HG03460 (cell line): Measurements from ENCODE around the gene SLC26A11.

Experiments used
- ATAC-seq: cut with Tn5 transposase; IDR thresholded peaks from one replicate; pipeline ENCODE4 v1.9.1; 2021; ENCODE audit not compliant: unreplicated experiment

SLC26A11 gene

DNA sequence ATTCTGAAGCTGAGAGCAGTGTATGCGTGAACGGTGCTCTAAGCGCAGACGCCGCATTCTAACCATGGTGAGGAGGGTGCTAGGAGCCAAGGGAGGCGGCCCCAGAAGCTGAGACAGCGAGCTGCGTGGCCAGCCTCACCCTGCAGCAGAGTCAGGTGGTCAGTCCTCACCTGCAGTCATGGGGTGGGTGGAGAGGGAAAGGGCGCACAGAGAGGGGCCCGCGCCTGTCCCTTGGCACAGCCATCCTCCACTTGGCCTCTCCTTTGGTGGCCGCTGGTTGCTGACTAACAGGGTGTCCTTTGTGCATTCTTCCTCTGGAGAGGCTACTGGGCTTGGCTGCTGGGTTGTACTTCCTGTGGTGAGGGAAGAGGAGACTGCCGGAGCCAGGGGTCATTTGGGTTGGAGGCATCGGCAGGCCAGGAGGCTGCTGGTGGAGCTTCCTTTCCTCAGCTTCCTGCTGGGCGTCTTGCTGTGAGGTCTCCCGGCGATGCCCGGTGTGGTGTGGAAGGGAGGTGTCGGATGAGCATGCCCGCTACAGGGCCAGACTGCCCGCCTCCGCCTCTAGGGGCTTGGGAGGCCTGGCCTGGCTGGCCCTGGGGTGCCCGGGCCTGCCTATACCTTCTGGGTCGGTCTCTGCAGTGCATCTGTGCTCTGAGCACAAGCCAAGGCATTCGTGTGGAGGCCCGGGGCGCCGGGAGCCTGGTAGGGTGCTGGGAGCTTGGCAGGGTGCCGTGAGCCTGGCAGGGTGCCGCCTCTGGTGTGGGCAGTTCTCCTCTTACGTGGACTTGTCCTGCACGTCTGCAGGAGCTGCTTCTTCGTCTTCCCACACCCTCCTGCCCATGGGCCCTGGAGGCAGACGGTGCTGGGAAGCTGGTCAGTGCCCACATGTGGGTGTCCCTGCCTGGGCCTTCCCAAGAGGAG lies 57.8 kb downstream of the SLC26A11 start:
- no peak for ATAC-seq

DNA sequence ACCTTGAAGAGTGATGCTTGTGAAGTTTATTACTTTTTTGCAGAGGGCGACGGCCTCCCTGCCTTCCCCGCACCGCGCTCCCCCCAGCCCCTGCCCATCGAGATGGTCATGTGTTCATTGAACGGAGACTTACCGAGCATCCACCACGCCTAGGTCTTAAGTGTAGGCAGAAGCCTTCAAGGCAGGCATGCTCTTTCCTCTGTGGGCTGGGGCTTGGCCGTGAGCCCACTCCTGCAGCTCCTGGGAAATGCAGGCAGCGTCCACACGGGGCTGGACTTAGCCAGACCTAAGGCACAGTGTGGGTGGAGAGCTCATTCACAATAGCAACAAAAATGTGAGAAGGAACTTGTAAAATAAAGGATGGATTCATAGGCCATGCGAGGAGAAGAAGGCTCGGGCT lies 59.7 kb downstream of the SLC26A11 start:
- ATAC-seq = no peak

DNA sequence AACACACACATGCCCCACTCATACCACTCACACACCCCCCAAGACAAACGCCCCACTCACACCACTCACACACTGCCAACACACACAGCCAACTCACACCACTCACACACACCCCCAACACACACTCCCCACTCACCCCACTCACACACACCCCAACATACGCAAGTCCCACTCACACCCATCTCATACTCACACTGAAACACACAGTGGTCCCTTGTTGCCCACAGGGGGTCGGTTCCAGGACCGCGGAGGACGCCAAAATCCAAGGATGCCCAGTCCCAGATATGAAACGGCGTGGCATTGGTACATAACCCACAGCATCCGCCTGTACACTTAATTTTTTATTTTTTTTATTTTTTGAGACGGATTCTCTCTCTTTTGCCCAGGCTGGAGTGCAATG lies 61.3 kb downstream of the SLC26A11 start:
- no peak for ATAC-seq

DNA sequence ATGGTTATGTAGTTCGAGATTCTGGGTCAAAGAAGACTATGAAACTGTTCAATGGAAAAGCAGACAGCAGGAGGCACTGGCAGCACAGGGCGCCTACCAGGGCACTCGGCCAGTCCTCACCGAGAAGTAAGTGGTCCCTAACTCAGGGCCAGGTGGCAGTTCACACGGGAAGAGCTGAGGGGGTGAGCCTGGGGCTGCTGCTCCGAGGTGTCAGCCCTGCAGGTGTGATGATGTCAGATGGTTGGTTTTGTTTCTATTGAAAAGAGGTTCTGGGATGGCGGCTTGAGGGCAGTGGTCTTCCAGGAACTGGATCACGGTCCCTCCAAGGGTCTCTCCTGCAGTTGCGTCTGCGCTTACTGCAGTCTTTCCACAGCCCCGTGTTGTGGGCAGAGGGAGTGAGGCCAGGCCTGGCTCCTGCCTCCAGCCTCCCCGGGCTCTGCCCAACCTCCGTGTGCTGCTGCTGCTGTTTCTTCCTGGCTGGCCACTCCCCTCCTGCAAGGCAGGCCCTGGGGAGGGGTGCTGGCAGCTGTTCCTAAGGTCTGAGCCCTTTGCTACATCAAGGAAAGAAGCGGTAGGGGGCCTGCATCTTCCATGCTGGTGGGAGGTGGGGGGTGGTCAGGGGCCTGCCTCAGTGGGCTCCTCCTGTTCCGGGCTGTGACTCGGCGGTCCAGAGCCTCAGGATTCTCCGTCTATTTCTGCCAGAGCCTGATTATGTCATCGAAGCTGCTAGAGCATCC lies 63.1 kb downstream of the SLC26A11 start:
- no peak for ATAC-seq

DNA sequence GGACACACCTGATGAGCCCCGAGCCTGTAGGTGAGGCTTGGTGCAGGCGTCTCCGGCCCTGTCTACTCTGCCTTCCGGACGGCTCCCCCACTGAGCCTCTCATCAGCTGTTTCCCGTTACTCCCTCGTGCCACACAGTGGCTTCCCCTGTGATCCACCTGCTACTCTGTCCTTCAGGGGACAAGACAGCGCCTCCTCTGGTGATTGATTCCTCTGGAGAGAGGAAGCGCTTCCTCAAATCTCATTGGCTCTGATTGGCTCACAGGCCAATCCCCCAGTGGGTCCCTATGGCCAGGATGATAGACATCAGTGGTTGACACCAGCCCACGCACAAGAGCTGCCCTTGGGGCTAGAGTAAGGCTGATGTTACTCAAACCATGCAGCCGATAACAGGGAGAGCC lies 64.4 kb downstream of the SLC26A11 start:
- no peak for ATAC-seq

DNA sequence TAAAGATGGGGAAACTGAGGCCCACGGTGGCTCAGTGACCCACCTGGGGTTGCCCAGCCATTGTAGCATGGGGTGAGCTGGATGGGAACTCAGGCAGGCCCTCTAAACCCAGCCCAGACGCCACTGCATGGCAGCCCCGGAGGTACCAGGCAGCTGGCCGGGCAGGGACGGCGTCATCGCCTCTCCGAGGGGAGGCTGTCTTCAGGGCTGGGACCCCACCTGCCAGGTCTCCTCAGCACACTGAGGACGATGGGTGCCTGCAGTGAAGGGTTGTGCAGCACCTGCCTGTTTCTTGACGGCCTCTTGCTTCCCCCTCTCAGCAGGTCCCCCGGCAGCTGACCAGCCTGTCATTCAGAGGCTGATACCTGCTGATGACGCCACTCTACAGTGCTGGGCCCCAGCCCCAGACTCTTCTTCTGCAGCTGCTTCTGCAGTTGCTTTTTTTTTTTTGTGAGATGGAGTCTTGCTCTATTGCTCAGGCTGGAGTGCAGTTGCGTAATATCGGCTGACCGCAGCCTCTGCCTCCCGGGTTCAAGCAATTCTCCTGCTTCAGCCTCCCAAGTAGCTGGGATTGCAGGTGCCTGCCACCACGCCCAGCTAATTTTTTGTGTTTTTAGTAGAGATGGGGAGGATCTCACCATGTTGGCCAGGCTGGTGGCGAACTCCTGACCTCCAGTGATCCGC lies 65.2 kb downstream of the SLC26A11 start:
- no peak for ATAC-seq

DNA sequence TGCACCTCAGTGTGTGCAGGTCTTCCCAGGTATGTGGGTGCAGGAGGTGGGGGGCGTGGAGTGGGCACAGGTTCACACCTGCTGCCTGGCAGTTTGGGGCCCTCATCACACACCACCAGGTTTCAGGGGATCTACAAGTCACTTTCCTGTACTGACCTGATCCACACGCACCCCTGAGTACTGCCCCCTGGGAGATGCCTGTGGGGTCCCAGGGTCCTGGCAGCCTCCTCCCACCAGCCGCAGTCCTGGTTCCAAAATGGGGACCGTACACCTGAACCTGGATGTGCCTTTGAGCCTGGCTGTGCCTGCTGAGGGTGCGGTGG lies 66.4 kb downstream of the SLC26A11 start:
- no peak for ATAC-seq

DNA sequence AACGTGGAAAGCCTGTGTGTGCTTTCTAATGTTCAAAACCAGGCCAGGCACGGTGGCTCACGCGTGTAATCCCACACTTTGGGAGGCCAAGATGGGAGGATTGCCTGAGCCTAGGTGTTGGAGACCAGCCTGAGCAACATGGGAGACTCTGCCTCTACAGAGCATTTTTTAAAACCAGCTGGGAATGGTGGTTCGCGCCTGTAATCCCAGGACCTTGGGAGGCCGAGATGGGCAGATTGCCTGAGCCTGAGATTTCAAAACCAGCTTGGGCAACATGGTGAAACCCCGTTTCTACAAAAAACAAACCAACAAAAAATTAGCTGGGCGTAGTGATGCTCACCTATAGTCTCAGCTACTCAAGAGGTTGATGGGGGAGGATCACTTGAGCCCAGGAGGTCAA lies 66.8 kb downstream of the SLC26A11 start:
- no peak for ATAC-seq

DNA sequence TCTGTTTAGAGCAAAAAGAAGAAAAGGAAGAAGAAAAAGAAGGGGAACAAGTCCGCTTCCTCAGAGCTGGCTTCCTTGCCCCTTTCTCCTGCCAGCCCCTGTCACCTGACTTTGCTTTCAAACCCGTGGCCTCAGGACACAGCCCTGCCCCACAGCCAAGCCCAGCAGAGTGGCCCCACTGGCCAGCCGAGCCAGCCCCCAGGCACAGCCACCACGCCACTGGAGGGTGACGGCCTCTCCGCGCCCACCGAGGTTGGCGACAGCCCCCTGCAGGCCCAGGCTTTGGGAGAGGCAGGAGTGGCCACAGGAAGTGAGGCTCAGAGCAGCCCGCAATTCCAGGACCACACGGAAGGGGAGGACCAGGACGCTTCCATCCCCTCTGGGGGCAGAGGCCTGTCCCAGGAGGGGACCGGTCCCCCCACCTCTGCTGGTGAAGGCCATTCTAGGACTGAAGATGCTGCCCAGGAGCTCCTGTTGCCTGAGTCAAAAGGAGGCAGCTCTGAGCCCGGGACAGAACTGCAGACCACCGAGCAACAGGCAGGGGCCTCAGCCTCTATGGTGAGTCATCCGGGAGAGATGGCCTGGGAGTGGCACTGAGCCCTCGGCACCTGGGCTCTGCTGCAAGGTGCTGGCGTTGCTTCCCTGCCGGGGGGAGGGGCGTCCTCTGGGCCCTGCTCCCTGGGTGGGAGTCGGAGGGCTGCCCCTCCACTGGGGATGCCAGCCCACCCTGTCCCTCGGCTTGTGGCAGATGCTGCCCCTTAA lies 67.8 kb downstream of the SLC26A11 start:
- ATAC-seq = no peak

DNA sequence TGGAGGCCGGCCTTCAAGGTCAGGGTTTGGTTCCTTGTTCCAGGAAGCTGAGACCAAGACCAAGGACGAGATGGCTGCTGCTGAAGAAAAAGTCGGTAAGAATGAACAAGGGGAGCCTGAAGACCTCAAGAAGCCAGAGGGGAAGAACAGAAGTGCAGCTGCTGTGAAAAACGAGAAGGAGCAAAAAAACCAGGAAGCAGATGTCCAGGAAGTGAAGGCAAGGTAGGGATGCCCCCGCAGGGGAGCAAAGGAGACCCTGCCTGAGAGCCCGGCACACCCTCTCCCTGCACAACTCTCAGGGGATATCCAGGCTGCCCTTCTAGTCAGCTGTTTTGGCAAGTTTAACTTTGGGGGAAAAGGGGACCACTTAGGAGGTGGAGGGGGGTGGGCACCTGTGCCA lies 69.4 kb downstream of the SLC26A11 start:
- ATAC-seq = no peak

DNA sequence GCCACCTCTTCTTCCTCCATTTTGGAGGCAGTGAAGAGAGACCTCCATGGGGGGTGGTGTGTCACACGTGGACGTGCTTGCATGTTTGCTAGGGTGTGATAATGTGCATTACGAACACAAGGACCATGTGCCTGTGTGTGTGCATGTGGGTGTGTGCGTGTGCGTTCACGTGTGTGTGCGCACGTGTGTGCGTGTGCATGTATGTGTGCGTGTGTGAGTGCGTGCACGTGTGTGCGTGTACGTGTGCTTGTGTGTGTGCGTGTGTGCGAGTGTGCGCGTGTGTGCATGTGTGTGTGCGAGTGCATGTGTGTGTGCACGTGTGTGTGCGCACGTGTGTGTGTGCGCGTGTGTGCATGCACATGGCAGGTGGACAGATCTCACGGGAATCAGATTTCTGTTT lies 69.9 kb downstream of the SLC26A11 start:
- no peak for ATAC-seq

DNA sequence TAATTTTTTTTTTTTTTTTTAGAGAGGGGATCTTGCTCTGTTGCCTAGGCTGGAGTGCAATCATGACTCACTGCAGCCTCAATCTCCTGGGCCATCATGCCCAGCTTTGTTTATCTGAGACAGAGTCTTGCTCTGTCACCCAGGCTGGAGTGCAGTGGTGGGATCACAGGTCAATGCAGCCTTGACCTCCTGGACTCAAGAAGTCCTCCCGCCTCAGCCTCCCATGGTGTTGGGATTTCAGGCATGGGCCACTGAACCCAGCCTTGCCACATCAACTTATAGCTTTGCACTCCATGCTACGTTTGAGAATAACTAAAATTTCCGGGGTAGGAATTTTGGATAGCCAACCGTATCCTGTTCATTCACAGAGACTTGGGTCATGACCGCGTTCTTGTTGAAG lies 71.0 kb downstream of the SLC26A11 start:
- ATAC-seq = no peak

DNA sequence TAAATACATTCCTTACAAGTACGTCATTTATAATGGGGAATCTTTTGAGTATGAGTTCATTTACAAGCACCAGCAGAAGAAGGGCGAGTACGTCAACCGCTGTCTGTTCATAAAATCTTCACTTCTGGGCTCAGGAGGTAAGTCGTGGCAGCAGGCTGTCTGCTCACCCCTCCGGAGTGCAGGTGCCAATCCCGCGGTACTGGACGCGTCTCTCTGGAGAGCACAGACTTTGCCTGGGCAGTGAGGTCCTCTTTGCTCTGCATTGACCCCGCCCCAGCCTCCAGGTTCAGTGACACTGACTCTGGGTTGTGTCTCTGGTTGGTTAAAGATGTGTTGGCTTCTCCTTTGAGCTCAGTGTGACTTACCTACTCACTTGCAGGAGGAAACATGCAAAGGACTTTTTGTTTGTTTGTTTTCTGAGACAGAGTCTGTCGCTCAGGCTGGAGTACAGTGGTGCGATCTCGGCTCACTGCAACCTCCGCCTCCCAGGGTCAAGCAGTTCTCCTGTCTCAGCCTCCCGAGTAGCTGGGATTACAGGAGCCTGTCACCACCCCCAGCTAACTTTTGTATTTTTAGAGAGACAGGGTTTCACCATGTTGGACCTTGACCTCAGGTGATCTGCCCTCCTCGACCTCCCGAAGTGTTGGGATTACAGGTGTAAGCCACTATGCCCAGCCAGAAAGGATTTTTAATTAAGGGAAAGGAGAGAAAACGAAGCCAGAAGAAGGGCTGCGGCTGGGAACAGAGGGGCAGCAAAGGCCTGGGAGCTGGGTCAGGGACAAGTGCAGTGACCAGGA lies 71.7 kb downstream of the SLC26A11 start:
- no peak for ATAC-seq

DNA sequence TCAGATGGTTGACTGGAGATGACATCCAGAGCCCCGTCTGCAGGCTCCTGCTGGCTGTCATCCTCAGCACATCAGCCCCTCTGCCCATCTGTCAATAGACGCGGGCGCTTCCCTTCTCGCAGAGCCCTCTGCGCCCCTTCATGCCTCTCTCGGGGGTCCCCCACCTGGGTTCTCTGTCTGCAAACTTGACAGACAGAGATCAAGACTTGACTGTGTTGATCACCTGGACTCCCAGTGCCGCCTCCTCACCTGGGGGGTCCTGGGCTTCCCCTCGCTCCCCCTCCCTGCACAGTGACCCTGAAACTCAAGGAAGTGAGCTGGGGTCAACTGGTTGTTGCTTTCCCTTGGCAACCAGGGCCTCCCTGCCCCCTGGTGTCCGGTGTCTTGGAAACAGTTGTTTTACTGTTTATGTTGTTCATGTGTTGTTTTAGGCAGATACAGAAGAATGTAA lies 72.3 kb downstream of the SLC26A11 start:
- no peak for ATAC-seq

DNA sequence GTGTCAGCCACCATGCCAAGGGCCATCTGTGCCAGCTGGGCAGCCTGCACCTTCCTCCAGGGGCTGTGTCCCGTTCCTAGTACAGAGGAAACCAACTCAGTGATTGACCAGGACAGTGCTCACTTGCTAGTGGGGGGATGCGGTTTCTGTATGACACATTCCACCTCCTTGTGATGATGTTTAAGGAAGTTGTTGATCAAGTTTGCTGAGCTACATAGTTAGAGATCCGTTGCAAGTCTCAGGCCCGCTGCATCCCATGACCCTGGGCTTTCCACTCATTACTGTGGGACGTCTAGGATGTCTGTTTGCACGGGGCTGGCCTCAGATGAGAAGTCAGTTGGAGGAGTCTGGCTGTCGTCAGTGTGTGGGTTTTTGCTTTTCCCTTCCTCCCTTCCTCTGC lies 74.0 kb downstream of the SLC26A11 start:
- ATAC-seq = no peak

DNA sequence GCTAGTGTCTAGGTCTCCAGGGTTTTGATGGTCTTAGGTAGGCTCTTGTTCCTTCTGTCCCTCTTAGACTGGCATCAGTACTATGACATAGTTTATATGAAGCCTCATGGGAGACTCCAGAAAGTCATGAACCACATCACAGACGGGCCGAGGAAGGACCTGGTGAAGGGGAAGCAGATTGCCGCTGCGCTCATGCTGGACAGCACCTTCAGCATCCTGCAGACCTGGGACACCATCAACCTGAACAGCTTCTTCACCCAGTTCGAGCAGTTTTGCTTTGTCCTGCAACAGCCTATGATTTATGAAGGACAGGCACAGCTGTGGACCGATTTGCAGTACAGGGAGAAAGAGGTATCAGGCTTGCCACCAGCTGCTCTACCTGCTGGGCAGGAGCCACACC lies 74.4 kb downstream of the SLC26A11 start:
- ATAC-seq = no peak

DNA sequence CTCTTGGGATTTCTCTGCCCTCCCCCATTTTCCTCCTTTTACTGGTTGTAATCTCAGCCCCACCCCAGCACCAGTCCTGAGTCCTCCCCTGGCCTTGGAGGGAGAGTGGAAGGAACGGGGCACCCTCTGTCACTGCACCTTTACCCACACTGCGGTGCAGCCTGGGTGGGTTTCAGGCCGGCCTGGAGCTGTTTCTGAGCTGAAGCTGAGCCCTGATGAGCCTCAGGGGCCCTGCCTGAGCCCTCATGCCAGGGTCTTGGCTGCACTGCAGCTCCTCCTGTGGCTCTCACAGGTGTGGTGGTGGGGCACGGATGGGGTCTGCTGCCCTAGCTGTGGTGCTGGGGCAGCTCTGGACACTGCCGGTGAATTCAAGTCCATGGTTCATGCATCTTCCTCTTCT lies 74.9 kb downstream of the SLC26A11 start:
- no peak for ATAC-seq

DNA sequence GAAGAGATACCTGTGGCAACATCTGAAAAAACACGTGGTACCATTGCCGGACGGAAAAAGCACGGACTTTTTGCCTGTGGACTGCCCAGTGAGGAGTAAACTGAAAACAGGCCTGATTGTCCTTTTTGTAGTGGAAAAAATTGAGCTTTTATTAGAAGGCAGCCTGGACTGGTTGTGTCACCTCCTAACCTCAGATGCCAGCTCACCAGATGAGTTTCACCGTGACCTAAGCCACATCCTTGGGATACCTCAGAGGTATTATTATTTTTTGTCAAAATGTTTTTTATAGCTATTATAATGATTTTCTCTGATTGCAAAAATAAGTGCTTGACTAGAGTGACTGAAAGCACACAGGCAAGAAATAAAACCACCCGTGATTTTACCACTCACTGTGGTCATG lies 75.3 kb downstream of the SLC26A11 start:
- no peak for ATAC-seq

DNA sequence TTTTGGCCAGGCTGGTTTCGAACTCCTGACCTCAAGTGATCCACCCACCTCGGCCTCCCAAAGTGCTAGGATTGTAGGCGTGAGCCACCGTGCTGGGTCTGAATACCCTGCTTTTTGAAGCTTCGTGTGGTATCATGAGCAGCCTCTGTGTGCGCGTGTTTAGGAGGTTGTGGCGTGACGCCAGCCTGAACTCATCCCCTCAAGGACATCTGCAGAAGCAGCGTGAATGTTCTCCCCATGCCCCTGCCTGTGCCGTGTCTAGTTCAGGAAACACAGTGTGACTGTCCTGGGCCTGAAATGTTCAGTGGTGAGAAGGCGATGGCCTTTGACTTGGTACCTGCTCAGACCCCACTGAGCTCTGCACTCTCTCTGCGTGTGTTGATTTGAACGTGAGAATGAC lies 76.0 kb downstream of the SLC26A11 start:
- ATAC-seq = no peak

DNA sequence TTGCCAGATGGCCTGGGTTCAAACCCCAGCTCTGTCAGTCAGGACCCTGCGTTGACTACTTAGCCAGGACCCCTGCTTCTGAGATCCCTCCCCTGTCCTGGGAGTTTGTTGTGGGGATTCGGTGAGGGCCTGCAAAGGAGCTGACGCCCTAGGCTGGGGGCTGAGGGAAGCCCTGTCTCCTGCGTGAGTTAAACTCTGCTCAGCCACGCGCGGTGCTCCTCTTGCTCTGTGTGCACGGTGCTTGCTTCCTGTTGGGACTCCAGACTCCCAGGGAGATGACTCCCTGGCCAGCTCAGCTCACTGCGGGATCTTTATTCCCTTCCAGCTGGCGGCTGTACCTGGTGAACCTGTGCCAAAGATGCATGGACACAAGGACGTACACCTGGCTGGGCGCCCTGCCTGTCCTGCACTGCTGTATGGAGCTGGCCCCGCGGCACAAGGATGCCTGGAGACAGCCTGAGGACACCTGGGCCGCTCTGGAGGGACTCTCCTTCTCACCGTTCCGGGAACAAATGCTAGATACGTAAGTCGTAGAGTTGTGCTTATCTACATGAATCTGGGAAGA lies 77.9 kb downstream of the SLC26A11 start:
- no peak for ATAC-seq
